ENCODE results near the gene EDAR.

DNA sequence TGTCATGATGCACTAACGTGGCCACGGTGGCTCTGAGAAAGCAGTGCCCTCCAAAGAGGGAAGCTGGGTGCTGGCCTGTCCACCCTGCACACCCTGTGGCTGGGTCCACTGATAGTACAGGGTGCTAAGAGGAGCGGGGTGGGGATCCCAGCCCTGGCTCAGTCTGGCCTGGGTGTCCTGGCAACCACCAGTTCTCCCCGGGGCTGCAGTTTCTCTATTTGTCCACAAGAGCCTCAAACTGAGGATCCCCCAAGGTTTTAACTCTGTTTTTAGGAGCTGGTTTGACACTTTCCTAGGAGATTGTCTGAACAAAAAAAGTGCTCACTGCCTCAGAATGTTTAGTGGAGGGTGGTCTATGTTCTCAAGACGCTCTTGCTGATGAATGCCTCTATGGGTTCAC lies 29.0 kb downstream of the EDAR start:
- TF ChIP-seq, protein P1, sequence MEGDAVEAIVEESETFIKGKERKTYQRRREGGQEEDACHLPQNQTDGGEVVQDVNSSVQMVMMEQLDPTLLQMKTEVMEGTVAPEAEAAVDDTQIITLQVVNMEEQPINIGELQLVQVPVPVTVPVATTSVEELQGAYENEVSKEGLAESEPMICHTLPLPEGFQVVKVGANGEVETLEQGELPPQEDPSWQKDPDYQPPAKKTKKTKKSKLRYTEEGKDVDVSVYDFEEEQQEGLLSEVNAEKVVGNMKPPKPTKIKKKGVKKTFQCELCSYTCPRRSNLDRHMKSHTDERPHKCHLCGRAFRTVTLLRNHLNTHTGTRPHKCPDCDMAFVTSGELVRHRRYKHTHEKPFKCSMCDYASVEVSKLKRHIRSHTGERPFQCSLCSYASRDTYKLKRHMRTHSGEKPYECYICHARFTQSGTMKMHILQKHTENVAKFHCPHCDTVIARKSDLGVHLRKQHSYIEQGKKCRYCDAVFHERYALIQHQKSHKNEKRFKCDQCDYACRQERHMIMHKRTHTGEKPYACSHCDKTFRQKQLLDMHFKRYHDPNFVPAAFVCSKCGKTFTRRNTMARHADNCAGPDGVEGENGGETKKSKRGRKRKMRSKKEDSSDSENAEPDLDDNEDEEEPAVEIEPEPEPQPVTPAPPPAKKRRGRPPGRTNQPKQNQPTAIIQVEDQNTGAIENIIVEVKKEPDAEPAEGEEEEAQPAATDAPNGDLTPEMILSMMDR (IDR thresholded peaks at IDR 0.05): no peak
- TF ChIP-seq POLR2A (IDR thresholded peaks at IDR 0.05): no peak

Data from sigmoid colon (tissue), 3 donors.